NCI-H2107 (cell line): ENCODE data around the gene ATF3.
"Not testable (repeated sequence)": the region's sequence is repeated elsewhere in the genome, so short reads cannot be mapped to it uniquely, and the experiment has no call there.

Source experiments
- DNase-seq: peaks from one replicate; lab custom pipeline; 2025; lab: John Stamatoyannopoulos, UW

The ATF3 gene

GRCh38 chr1:212628046-212628445 lies 19.5 kb downstream of the ATF3 start:
- DNase-seq = no peak

- DNase-seq = no peak
Observed at GRCh38 chr1:212628813-212629415, 20.4 kb downstream of the ATF3 start.

- no peak for DNase-seq
Observed at GRCh38 chr1:212629450-212630157, 21.0 kb downstream of the ATF3 start.

GRCh38 chr1:212630158-212630900 lies 21.8 kb downstream of the ATF3 start:
- peak; percentile 14 for DNase-seq

GRCh38 chr1:212633161-212633560 lies 24.6 kb downstream of the ATF3 start:
- no peak for DNase-seq

- no peak for DNase-seq
Observed at GRCh38 chr1:212634252-212634651, 25.7 kb downstream of the ATF3 start.

- DNase-seq = no peak
Observed at GRCh38 chr1:212635141-212635631, 26.6 kb downstream of the ATF3 start.

- no peak for DNase-seq
Observed at GRCh38 chr1:212637902-212638301, 29.3 kb downstream of the ATF3 start.

- DNase-seq = no peak
Observed at GRCh38 chr1:212638492-212639151, 30.1 kb downstream of the ATF3 start.

- DNase-seq = not testable (repeated sequence)
Observed at GRCh38 chr1:212639524-212639923, 31.0 kb downstream of the ATF3 start.

GRCh38 chr1:212640223-212640878 lies 31.8 kb downstream of the ATF3 start:
- DNase-seq = no peak

GRCh38 chr1:212641956-212642355 lies 33.4 kb downstream of the ATF3 start:
- no peak for DNase-seq

- DNase-seq = no peak
Observed at GRCh38 chr1:212643877-212644276, 35.3 kb downstream of the ATF3 start.

- DNase-seq = no peak
Observed at GRCh38 chr1:212644866-212645545, 36.4 kb downstream of the ATF3 start.

- no peak for DNase-seq
Observed at GRCh38 chr1:212645546-212646543, 37.3 kb downstream of the ATF3 start.

- DNase-seq = no peak
Observed at GRCh38 chr1:212646588-212646987, 38.0 kb downstream of the ATF3 start.

GRCh38 chr1:212647004-212647403 lies 38.4 kb downstream of the ATF3 start:
- DNase-seq = no peak

GRCh38 chr1:212648431-212648830 lies 39.9 kb downstream of the ATF3 start:
- no peak for DNase-seq

- no peak for DNase-seq
Observed at GRCh38 chr1:212649020-212649419, 40.5 kb downstream of the ATF3 start.

- no peak for DNase-seq
Observed at GRCh38 chr1:212650228-212650627, 41.7 kb downstream of the ATF3 start.
